HG03378 (cell line): Measurements from ENCODE around the gene SPATS2L.
"Not testable (repeated sequence)": the region's sequence is repeated elsewhere in the genome, so short reads cannot be mapped to it uniquely, and the experiment has no call there.

Source experiments
- ATAC-seq: cut with Tn5 transposase; IDR thresholded peaks from one replicate; pipeline ENCODE4 v1.9.1; 2021; ENCODE audit warnings: mild to moderate bottlenecking, moderate library complexity; ENCODE audit not compliant: unreplicated experiment

SPATS2L gene

DNA sequence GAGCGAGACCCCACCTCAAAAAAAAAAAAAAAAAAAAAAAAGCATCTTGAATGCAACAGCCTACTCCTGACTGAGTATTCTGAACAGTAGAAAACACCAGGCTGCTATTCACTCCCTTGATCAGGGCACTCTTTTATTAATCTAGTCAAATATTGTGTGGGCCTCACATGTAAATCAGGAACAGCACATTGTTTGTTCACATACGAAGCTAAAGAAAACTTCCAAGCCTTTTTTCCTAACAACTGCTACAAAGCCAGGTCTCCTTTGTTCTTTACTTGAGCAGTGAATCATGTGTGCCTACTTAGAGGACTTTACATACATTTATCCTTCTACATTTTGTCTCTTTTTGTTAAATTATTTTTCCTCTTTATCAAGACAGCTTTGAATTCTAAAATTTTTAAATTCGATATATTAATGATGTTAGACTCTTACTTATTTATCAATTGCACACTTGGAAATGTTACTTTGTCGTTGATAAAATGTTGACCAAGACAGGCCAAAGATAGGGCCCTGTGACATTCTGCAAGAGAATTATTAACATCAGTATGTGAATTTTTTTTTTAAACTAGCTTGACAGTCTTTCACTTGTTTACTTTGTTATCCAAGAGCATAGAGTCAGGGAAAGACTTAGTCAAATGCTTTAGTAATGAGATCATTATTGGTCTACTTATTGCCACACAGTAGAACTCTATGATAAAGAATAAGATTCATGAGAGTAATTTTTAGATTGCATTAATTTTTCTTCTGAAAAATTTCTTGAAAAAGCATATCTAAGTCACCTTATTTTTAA, 13.2 kb downstream of the SPATS2L start:
- ATAC-seq: no peak

DNA sequence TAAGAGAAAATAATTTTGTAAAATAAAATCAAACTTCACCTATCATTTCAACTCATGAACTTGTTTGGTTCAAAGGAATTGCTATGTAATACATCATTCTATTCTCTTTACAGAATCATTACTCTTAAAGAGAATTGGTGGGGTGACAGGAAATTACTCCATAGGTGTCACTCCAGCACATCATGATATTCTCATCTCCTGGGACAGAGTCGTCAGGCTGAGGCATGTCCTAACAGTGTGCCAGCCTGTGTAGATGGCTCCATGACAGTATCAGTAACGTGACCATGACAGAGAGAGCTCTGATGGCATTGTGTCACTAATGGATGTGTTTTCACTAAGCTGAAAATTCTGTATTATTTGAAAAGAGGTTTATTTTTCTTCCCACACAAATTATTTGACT, 13.9 kb downstream of the SPATS2L start:
- ATAC-seq: no peak

- no peak for ATAC-seq
These were observed 14.5 kb downstream of the SPATS2L start for GRCh38 chr2:200320991-200321390.

- no peak for ATAC-seq
These were observed 15.5 kb downstream of the SPATS2L start for GRCh38 chr2:200321780-200322534.

DNA sequence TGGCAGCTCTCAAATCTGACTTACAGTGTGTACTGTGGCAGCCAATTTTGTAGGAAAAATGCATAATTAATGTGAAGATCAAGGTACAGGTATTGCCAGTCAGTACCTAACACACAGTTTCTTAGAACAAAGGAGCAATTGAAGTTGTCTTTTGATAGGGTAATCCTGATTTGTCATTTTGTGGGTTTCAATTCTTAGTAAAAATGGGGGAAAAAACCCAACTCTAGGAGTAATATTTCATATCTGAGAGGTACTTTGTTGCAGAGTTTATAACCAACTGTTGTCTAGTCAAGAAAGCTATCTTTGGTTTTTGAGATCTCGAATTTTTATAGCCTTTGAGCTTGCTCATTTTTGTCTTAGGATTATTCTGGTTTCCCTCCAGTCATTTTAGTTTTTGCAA, 16.1 kb downstream of the SPATS2L start:
- no peak for ATAC-seq

DNA sequence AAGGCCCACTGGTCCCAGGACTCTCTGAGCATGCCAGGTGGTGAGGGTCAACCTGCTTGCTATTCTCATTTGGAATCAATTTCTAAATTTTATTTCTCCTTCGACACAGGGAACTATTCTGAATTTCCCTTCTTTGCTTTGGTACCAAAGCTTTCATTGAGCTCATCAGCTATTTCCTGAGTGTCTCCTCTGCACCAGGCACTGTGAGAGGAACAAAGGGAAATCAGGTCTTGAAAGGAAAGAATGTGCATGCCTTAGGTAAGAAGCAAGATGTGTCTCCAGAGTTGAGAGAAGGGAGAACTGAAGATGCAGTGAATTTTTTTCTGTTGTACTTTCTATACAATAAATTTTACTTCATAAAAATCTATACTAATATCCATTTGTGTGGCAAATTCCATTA, 17.9 kb downstream of the SPATS2L start:
- ATAC-seq: no peak

DNA sequence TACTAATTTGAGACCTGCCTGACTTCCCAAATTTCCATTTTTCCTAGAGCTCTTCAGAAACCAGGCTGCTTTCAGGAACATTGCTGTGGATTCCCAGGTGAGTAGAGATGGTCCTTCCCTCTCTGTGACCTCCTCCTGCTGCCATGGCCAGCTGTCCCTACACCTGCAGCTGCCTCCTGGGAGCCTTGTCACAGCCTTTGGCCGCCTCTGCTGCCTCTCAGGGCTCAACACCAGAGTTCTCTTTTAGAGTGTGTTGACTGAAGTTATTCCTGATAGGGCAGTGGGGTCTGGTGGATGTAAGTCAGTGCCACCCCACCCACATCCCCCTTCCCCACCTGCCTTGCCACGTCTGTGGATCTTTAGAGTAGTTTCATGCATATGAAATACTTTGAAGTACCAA, 22.9 kb downstream of the SPATS2L start:
- no peak for ATAC-seq

- ATAC-seq: no peak
These were observed 23.3 kb downstream of the SPATS2L start for GRCh38 chr2:200329798-200330197.

DNA sequence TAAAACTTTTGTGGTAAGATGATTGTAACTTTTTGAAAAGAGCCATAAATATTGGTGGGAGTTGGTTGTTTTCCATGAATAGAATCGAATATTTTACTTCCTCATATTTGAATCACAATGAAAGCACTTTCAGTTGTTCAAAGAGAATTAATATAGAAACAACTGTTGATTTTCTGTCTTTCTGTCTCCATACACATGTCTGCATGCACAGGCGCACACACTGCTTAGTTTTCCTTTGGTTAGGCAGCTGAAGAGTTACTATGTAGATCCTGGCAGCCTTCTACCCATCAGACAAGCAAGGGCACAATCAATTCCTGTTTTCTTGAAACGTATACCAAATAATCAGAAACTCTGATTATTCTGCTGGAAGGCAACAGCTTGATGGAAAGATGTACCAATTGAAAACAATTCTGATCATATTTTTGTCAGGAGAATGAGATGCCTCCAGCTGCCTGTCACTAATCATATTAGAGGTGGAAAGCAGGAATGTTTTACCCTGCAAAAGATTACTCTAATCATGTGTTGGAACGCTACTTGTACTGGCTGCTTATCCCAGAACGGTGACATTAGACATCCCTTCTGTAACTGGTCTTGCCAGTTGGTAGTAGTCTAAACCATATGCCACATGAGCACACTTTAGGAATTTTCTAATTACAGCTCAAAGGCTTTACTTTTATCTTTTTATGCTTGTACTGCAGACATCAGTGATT, 24.0 kb downstream of the SPATS2L start:
- no peak for ATAC-seq

DNA sequence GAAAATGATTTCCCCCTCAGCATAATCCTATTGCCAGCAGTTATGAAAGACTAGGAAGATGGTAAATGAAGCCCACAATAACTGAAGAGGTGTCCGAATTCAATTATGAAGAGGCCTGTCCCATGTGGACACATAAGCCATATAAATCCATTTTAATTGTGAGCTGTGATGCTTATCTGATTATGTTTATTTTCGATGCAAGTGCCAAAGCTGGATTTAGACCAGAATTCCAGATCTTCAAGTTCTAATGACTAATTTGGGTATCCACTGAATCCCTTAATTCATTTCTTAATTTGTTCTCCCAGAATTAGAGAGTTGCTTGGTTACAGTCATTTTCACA, 24.5 kb downstream of the SPATS2L start:
- no peak for ATAC-seq

- no peak for ATAC-seq
These were observed 29.2 kb downstream of the SPATS2L start for GRCh38 chr2:200335657-200336056.

DNA sequence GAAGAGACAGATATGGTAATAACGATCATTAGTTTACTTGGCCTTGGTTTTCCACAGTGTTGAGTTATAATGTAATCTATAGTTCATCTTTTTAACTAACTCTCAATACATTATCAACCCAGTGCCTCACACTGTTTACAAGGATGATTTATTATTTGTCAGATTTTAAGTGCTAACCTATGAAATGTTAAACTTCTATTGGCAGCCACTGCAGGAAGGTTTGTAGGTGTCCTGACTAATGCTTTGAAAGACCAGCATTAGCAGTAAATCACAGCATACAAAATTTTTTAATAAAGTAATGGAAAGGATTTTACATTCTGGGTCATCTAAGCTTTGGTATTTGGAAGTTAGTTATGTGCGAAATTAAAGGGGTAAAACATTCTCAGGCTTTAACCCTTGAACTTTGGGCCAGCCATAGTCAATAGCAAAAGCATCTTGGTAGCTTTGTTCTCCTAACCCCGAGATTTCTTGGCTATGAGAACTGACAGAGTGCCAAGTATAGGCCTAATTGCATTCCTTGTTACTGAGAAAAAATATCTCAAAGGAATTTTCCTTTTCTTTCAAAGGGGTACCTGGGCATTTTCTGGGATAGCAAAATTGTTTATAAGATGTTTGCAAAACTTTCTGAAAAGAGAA, 30.6 kb downstream of the SPATS2L start:
- ATAC-seq: no peak

DNA sequence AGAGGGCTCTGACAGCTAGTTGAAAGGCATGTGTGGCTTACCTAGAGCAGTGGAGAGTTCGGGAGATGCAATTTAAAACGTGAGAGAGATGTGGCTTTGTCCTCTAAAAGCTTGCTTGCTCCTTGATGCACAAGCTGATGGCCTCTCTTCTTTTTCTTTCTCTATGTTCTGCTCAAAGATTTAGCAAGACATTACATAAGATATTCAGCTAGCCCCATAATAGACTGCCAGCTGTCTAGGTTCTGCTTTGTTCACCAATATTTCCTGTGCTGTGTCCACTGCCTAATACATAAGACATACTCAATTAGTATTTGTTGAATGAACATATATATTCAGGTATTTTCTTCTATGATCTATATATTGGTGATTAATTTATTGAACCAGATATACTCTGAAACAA, 31.1 kb downstream of the SPATS2L start:
- no peak for ATAC-seq

DNA sequence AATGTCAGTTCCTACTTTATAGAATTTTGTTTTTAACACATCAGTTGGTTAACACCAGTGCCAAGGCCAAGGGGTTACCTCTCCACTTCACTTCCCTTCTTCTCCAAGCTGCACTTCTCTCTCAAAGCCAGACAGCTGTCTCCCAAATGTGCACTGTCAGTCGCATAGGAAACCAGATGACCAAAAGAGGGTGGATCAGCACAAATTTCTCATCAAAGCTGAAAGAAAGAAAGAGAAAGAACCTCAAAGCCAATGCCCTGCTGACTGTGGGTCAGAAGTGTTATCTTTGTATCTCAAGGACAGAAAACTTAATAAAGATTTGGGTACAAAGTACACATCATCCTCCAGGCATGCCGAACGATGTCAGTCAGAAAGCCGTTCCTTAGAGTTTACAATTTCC, 32.2 kb downstream of the SPATS2L start:
- no peak for ATAC-seq

- no peak for ATAC-seq
These were observed 34.2 kb downstream of the SPATS2L start for GRCh38 chr2:200340508-200341224.

DNA sequence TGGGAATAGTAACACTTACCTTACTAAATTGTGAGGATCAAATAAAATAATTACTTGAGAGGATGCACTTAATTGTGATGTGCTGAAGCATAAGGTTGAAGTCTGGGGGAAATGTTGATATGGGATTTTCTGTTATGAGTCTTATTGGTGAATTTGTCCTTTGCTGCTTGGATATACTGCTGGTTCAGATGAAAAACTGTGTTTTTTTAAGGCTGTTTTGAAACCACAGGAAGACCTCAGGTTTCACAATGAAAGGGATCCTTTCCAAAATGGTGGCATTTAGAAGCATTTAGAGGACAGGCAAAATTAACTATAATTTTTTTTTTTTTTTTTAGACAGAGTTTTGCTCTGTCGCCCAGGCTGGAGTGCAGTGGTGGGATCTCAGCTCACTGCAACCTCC, 34.9 kb downstream of the SPATS2L start:
- no peak for ATAC-seq

GRCh38 chr2:200342235-200342634, 35.7 kb downstream of the SPATS2L start:
- no peak for ATAC-seq

GRCh38 chr2:200342654-200343053, 36.2 kb downstream of the SPATS2L start:
- ATAC-seq: no peak

GRCh38 chr2:200344202-200344601, 37.7 kb downstream of the SPATS2L start:
- ATAC-seq: not testable (repeated sequence)

DNA sequence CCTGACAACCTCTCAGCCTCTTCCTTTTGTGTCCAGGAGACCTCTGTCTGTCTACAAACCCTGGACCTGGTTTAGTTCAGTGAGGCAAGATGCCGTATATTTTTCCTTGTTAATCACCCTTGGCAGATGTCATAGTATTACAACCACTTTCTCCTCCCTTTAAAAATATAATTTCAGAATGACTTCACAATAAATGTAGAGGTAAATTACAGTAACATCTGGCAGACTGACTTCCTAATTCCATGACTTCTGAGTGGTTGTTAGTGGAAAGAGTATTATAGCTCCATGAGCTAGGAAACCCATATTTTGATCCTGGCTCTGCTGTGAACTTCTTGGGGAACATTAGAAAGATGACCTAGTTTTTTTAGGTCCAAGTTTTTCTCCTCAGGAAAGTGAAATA, 39.5 kb downstream of the SPATS2L start:
- no peak for ATAC-seq

DNA sequence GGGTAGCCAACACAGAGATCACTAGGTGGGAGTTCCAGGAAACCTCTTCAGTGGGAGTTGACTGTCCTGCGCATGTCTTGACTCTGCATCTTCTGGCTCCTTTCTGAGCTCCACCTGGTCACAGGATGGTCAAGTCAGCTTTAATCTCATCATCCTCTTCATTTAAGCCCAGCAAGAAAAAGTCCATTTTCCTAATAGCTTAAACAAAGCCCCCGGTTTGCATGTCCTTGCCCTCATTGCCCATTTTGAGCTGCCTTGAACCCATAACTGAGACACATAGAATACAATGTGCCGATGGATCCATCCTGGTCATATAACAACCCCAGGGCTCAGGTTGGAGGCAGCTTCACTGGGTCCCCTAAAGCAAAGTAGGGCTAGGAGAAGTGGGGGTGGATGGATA, 40.8 kb downstream of the SPATS2L start:
- ATAC-seq: no peak
